SK-N-SH treated with all-trans-retinoic acid at 6 μM for 48 hours (cell line): ENCODE measurements around the gene CHST11.

Experiments used
- ATAC-seq: fragments of 200-7000 bp; cut with Tn5 transposase; 3 replicates; pipeline ENCODE4 v1.9.1; 2020; ENCODE audit warnings: mild to moderate bottlenecking, moderate library complexity
- ARNTL ChIP-seq: fragments of 450-650 bp; formaldehyde crosslinking; IDR thresholded peaks from 2 replicates; pipeline ENCODE4 v1.5.0; 2020; ENCODE audit warnings: low read depth, mild to moderate bottlenecking, moderate library complexity, borderline replicate concordance
- BACH2 ChIP-seq: fragments of 250-450 bp; sonication (Bioruptor Pico); IDR thresholded peaks from 2 replicates; pipeline ENCODE4 v1.9.0; 2021; ENCODE audit warnings: mild to moderate bottlenecking, borderline replicate concordance
- CREB5 ChIP-seq: fragments of 250-450 bp; sonication (Bioruptor Pico); IDR thresholded peaks from 2 replicates; pipeline ENCODE4 v1.5.1; 2020; ENCODE audit warnings: low read depth, mild to moderate bottlenecking, moderate library complexity
- CSDC2 ChIP-seq: fragments of 250-450 bp; sonication (Bioruptor Pico); IDR thresholded peaks from 2 replicates; pipeline ENCODE4 v1.5.0; 2020; ENCODE audit warnings: mild to moderate bottlenecking, moderate library complexity
- CSRNP3 ChIP-seq: fragments of 250-450 bp; sonication (Bioruptor Pico); IDR thresholded peaks from 2 replicates; pipeline ENCODE4 v1.5.1; 2021; ENCODE audit warnings: mild to moderate bottlenecking, moderate library complexity
- ESRRG ChIP-seq: fragments of 250-450 bp; sonication (Bioruptor Pico); IDR thresholded peaks from 2 replicates; pipeline ENCODE4 v1.6.1; 2021; ENCODE audit warnings: mild to moderate bottlenecking
- GLIS3 ChIP-seq: fragments of 250-450 bp; sonication (Bioruptor Pico); IDR thresholded peaks from 2 replicates; pipeline ENCODE4 v1.5.0; 2020; ENCODE audit warnings: mild to moderate bottlenecking, moderate library complexity
- ISL1 ChIP-seq: fragments of 250-450 bp; sonication (Bioruptor Pico); IDR thresholded peaks from 2 replicates; pipeline ENCODE4 v2.1.2; 2022; ENCODE audit warnings: mild to moderate bottlenecking, moderate library complexity
- OSR1 ChIP-seq: fragments of 250-450 bp; sonication (Bioruptor Pico); IDR thresholded peaks from 2 replicates; pipeline ENCODE4 v1.8.0; 2022; ENCODE audit warnings: moderate library complexity, mild to moderate bottlenecking, inconsistent platforms
- PATZ1 ChIP-seq: fragments of 250-450 bp; sonication (Bioruptor Pico); IDR thresholded peaks from 2 replicates; pipeline ENCODE4 v1.8.0; 2020; ENCODE audit warnings: mild to moderate bottlenecking, moderate library complexity, borderline replicate concordance
- PPARA ChIP-seq: fragments of 250-450 bp; sonication (Bioruptor Pico); IDR thresholded peaks from 2 replicates; pipeline ENCODE4 v1.5.0; 2020; ENCODE audit warnings: mild to moderate bottlenecking, borderline replicate concordance
- RARB ChIP-seq: fragments of 250-450 bp; sonication (Bioruptor Pico); IDR thresholded peaks from 2 replicates; pipeline ENCODE4 v1.8.0; 2021; ENCODE audit warnings: mild to moderate bottlenecking, moderate library complexity
- SNAI2 ChIP-seq: fragments of 250-450 bp; sonication (Bioruptor Pico); IDR thresholded peaks from 2 replicates; pipeline ENCODE4 v1.5.0; 2020; ENCODE audit warnings: mild to moderate bottlenecking, moderate library complexity
- TCF4 ChIP-seq: fragments of 250-450 bp; sonication (Bioruptor Pico); IDR thresholded peaks from 2 replicates; pipeline ENCODE4 v1.8.0; 2021; ENCODE audit warnings: mild to moderate bottlenecking, moderate library complexity, borderline replicate concordance
- TOX ChIP-seq: fragments of 250-450 bp; sonication (Bioruptor Pico); IDR thresholded peaks from 2 replicates; pipeline ENCODE4 v1.8.0; 2021; ENCODE audit warnings: mild to moderate bottlenecking, moderate library complexity, borderline replicate concordance
- TSHZ2 ChIP-seq: fragments of 250-450 bp; sonication (Bioruptor Pico); IDR thresholded peaks from 2 replicates; pipeline ENCODE4 v1.5.0; 2020; ENCODE audit warnings: mild to moderate bottlenecking, moderate library complexity
- ZC3H10 ChIP-seq: fragments of 250-450 bp; sonication (Bioruptor Pico); IDR thresholded peaks from 2 replicates; pipeline ENCODE4 v1.5.1; 2021; ENCODE audit warnings: mild to moderate bottlenecking, moderate library complexity
- ZFP30 ChIP-seq: fragments of 450-650 bp; formaldehyde crosslinking; IDR thresholded peaks from 2 replicates; pipeline ENCODE4 v1.5.0; 2022; ENCODE audit warnings: mild to moderate bottlenecking, moderate library complexity
- ZNF565 ChIP-seq: fragments of 450-650 bp; formaldehyde crosslinking; conservative IDR thresholded peaks from 2 replicates; pipeline ENCODE4 v1.5.0; 2020; ENCODE audit warnings: low read depth, mild to moderate bottlenecking, moderate library complexity
- ZNF70 ChIP-seq: fragments of 450-650 bp; formaldehyde crosslinking; IDR thresholded peaks from 2 replicates; pipeline ENCODE4 v1.5.0; 2020; ENCODE audit warnings: mild to moderate bottlenecking, moderate library complexity
- ZNF8 ChIP-seq: fragments of 450-650 bp; formaldehyde crosslinking; IDR thresholded peaks from 2 replicates; pipeline ENCODE4 v1.5.0; 2020; ENCODE audit warnings: mild to moderate bottlenecking, moderate library complexity

CHST11 gene

GRCh38 chr12:104751120-104751519 is 294.4 kb downstream of the CHST11 start:
- TF ChIP-seq TCF4 (CRISPR knock-in tag) (no peak), ZFP30 (CRISPR knock-in tag) (no peak), ZNF70 (CRISPR knock-in tag) (no peak), PPARA (CRISPR knock-in tag) (no peak), ESRRG (no peak), ZNF8 (CRISPR knock-in tag) (no peak), OSR1 (no peak), CREB5 (CRISPR knock-in tag) (no peak), CSRNP3 (no peak), ARNTL (CRISPR knock-in tag) (no peak), GLIS3 (CRISPR knock-in tag) (no peak), TSHZ2 (CRISPR knock-in tag) (no peak), ISL1 (CRISPR knock-in tag) (no peak), CSDC2 (CRISPR knock-in tag) (no peak)
- ATAC-seq, result no peak

- no peak for TF ChIP-seq TOX
- TF ChIP-seq SNAI2 (CRISPR knock-in tag), result no peak
- TF ChIP-seq, all 23 proteins: peak for 0
- no peak for ATAC-seq
Observed at GRCh38 chr12:104751594-104751993, 294.8 kb downstream of the CHST11 start.

GRCh38 chr12:104752016-104752415 is 295.3 kb downstream of the CHST11 start:
- no peak for ATAC-seq
- no peak for TF ChIP-seq ARNTL (CRISPR knock-in tag)
- TF ChIP-seq CSRNP3, result no peak
- TF ChIP-seq TSHZ2 (CRISPR knock-in tag), result no peak
- no peak for TF ChIP-seq ZFP30 (CRISPR knock-in tag)
- TF ChIP-seq ZNF565 (CRISPR knock-in tag), result no peak
- no peak for TF ChIP-seq PATZ1 (CRISPR knock-in tag)
- TF ChIP-seq ZC3H10 (CRISPR knock-in tag), result no peak
- TF ChIP-seq ESRRG, result no peak
- no peak for TF ChIP-seq TCF4 (CRISPR knock-in tag)
- TF ChIP-seq TOX, result no peak
- no peak for TF ChIP-seq CSDC2 (CRISPR knock-in tag)
- no peak for TF ChIP-seq ISL1 (CRISPR knock-in tag)
- no peak for TF ChIP-seq RARB
- TF ChIP-seq BACH2 (CRISPR knock-in tag), result no peak
- no peak for TF ChIP-seq PPARA (CRISPR knock-in tag)
